ENCODE results near the gene STING1.
"Not testable (repeated sequence)": the region's sequence is repeated elsewhere in the genome, so short reads cannot be mapped to it uniquely, and the experiment has no call there.

The STING1 gene

GRCh38 chr5:139503036-139503817 is 20.7 kb upstream of the STING1 start:
- not testable (repeated sequence) for DNase-seq (ENCODE audit: low spot score)

- no peak for DNase-seq (ENCODE audit: low spot score)
Measured at GRCh38 chr5:139501381-139501780, 18.8 kb upstream of the STING1 start.

DNA sequence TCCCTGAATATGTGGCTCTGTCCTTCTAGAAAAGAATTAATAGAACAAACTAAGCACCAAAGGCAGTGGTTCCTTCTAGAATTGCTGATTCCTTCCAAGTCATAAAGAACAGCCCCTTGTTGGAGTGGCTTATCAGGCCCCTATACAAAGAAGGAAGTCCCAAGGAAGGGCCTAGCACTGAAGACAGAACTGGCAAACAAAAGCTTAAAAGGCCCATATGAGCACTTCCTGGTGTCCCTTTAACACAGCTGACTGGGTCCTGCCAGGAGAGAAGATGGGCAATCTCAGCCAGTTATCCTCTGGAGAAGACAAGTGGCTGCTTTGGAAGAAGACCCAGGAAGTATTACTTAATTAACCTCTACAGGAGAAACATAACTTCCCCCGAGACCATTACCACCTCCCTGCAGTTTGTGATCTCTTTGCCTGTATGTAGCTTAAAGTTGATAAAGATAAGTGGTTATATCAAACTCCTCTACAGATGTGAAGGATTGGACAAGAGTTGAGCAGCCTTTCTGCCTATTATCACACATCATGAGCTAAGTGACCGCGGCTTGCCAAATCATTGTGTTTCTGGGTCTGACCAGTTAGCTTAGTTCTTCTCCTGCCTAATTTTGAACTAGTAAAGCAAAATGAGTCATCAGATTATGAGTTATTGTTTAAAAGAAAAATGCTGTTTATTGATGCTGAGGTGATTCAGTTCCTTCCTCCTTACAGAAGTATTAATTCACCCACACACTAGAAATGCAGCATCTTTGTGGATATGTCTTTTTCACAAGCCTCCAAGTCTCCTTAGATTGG is 13.3 kb upstream of the STING1 start:
- no peak for DNase-seq (ENCODE audit: low spot score)

- DNase-seq (ENCODE audit: low spot score): no peak
Measured at GRCh38 chr5:139494832-139495231, 12.3 kb upstream of the STING1 start.

GRCh38 chr5:139494256-139494655 is 11.7 kb upstream of the STING1 start:
- no peak for DNase-seq (ENCODE audit: low spot score)

- DNase-seq (ENCODE audit: low spot score): no peak
Measured at GRCh38 chr5:139492700-139493192, 10.2 kb upstream of the STING1 start.

- no peak for DNase-seq (ENCODE audit: low spot score)
Measured at GRCh38 chr5:139488260-139488659, 5.7 kb upstream of the STING1 start.

DNA sequence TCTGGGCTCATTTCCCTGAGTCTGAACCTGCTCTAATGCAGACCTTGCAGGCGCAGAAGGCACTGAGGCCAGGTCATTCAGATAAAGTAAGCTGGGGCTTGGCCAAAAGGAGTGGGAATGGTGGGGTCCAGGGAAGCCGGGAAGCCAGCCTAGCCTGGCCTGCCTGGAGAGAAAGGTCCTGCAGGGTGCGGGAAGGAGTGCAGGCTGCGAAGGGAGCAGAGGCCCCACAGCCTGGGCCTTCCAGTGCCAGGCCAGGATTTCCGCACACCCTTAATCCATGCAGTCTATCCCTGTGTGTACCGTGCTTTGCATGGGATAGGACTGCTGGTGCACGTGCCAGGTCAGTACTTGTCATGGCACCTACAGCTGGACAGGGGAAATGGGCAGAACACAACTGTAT is 3.6 kb upstream of the STING1 start:
- no peak for DNase-seq (ENCODE audit: low spot score)

GRCh38 chr5:139482890-139483208 is 291 bp upstream of the STING1 start:
- DNase-seq (ENCODE audit: low spot score): not testable (repeated sequence)

- DNase-seq (ENCODE audit: low spot score): no peak
Measured at GRCh38 chr5:139481580-139482049, 943 bp downstream of the STING1 start.

DNA sequence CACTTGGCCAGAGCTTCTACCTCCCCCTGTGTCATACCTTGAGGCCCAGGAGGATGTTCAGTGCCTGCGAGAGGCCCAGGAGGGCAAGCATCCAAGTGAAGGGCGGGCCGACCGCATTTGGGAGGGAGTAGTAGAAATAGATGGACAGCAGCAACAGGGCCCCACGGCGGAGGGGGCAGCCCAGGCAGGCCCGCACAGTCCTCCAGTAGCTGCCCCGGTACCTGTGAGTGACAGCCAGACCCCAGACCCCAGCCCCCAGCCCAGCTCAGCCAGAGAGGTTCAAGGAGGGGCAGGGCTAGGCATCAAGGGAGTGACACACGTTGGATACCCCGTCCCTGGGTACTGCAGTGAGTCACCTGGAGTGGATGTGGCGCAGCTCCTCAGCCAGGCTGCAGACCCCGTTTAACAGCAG is 1.4 kb downstream of the STING1 start:
- no peak for DNase-seq (ENCODE audit: low spot score)

GRCh38 chr5:139479729-139480128 is 2.8 kb downstream of the STING1 start:
- not testable (repeated sequence) for DNase-seq (ENCODE audit: low spot score)

DNA sequence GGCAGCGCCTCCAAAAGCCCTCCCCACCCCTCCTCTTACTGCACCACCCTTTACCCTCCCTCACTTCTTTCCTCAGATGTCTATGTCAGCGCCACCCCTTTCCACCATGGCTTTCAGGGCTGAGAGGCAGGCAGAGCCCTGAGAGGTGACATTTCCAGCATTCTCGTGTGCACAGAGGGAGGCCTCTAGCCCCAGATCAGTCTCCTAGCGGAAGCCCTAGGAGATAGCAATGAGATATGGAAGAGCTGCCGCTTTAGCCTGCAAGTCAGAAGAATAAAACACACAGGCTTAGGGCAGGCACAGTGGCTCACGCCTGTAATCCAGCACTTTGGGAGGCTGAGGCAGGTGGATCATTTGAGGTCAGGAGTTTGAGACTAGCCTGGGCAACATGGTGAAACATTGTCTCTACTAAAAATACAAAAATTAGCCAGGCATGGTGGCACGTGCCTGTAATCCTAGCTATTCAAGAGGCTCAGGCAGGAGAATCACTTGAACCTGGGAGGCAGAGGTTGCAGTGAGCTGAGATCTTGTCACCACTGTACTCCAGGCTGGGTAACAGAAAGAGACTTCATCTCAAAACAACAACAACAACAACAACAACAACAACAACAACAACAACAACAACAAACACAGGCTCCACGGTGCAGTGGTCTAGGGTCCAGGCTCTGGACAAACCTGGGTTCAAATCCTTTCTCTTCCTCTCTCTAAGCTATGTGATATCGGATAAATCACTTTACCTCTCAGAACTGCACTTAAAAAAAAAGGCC is 3.7 kb downstream of the STING1 start:
- DNase-seq (ENCODE audit: low spot score): not testable (repeated sequence)

DNA sequence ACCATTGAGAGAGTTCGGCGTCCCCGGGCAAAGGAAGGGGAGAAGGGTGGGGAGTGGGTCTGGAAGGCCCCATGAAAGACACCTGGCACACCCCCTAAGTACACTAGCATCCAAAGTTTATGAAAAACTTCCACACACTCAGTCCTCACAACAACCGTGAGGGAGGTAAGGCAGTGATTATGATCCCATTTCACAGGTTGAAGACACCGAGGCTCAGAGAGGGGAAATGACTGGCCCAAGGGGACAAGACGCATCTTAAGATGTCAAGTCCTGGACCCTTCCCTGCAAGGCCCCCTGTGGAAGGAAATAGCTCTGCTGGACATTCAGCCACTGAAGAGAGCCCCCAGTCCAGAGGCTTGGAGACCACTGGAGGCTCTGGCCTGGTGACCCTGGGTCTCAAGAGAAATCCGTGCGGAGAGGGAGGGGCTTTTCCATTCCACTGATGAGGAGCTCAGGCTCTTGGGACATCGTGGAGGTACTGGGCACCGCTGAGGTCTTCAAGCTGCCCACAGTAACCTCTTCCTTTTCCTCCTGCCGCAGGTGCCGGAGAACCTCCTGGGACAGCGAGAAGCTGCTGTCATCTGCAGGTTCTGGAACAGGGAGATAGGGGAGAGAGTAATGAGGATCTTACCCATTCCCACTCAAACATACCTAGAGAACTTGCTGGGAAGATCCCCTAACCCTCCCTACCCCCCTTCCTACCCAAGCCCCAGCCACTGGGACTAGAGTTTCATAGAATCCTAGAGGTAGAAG is 6.5 kb downstream of the STING1 start:
- no peak for DNase-seq (ENCODE audit: low spot score)

DNA sequence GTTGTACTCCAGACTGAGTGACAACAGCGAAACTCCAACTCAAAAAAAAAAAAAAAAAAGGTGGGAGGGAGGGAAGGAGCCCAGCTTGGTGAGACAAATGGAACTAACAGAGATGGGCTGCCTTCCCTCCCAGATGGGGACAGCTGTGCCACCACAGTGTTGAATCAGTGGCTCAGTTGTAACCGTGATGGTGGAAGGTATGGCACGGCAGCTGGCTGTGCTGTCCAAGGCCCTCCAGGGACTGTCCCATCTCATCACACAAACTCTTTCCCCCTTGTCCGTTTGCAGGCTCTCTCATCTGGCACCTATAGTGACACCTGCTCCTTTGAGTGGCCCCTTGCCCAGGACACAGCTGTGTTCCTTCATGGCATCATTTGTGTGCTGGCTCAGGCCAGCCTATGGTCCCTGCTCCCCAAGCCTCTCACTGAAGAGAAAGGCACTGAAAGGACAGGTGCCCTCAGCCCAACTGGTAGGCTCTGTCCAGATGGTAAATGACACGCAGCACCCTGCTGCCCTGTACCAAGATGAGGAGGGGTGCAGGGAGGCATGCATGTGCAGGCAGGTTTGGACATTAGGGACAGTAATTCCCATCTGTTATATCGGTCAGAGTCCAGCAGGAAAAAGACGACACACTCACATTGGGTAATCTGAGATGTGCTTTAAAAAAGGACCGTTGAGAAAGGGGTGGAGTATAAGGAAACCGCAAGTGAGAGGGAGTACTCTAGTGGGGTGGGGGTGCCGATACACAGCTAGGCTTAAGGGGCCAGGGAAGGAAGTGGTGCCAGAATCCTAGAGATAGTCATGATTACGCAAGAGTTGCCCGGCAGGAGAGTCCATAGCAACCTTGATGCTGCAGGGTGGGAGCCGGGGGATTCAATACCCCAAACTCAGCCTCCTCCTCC is 7.4 kb downstream of the STING1 start:
- DNase-seq (ENCODE audit: low spot score): no peak

DNA sequence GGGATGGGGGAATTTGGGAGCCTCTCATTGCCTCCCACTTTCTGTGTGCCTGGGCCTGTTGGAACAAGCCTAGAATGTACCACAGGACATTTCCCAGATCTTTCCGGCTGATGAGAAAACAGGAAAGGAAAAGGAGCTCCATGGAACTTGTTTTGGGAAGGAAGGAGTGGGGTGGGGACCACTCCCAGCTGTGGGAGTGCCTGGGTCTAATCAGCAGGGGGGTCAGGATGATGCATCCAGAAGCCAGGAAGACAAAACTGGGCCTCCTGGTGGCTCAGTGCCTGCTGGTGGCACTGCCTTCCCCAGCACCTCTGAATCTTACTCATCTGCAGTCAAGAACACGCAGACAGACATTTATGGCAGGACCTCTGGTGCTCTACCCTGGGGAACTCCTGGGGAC is 9.0 kb downstream of the STING1 start:
- no peak for DNase-seq (ENCODE audit: low spot score)

- no peak for DNase-seq (ENCODE audit: low spot score)
Measured at GRCh38 chr5:139473105-139473504, 9.5 kb downstream of the STING1 start.

DNA sequence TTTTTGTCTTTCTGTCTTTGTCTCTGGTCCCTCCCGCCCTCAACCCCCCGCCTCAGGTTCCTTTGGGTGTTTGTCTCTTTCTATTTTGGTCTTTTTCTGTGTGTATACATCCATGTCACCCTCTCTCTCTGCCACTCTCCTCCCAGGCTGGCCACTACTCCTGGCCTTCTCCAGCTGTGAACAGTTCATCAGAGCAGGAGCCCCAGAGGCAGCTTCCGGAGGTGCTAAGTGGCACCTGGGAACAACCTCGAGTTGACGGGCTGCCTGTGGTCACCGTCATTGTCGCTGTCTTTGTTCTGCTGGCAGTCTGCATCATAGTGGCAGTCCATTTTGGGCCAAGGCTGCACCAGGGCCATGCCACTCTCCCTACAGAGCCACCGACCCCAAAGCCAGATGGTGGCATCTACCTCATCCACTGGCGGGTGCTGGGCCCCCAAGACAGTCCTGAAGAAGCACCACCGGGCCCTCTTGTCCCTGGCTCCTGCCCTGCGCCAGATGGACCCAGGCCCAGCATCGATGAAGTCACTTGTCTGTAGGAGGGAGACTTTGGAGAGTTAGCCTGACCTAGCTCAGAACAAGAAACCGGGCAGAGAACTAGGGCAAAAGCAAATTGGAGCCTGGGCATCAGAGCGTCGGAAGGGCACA is 10.1 kb downstream of the STING1 start:
- DNase-seq (ENCODE audit: low spot score): no peak

DNA sequence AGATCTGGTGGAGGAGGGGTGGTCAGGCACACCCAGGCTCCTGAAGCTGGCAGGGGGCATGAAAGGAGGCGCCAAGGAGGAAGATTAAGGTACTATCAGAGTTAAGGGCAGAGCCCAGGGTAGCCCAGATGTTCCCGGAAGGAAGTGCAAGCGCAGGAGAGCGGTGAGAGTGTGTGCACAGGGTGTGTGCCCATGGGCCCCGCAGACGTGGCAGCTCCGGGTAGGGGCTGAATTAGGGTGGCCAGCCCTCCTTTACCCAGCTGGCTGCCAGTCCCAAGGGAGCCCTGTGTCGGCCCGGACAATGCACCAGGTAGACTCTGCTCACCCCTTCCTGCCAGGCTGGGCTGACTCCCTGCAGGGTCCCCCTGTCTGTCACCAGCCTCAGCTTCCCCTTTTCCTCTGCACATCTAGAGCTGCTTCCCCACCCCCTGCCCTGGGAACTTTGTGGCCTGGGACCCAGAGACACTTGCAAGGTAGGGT is 11.7 kb downstream of the STING1 start, which contains the start of gene SMIM33:
Gene SMIM33 (plus strand): TSS at position 184 of the 480 bp plus-strand sequence. CDS start 118 bp downstream, at position 302.
- DNase-seq (ENCODE audit: low spot score): no peak

GRCh38 chr5:139468421-139468931 is 14.1 kb downstream of the STING1 start:
- DNase-seq (ENCODE audit: low spot score): no peak
